Measurements from ENCODE around the gene SRSF1.
"Not testable (repeated sequence)": the region's sequence is repeated elsewhere in the genome, so short reads cannot be mapped to it uniquely, and the experiment has no call there.

SRSF1 gene

DNA sequence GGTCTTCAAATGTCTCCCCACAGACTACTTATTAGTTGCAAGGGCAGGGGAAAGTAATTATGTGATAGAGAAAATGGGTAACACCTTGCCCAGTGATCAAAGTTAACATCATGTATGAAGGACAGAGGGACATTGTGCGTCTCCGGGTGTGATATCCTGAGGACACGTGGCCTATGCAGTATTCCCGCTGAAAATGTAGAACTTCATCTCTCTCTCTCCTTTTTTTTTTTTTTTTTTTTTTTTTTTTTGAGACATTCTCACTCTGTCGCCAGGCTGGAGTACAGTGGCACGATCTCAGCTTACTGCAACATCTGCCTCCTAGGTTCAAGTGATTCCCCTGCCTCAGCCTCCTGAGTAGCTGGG is 43.9 kb downstream of the SRSF1 start:
- DNase-seq = peak in 1 of 2 experiments; percentile 26

DNA sequence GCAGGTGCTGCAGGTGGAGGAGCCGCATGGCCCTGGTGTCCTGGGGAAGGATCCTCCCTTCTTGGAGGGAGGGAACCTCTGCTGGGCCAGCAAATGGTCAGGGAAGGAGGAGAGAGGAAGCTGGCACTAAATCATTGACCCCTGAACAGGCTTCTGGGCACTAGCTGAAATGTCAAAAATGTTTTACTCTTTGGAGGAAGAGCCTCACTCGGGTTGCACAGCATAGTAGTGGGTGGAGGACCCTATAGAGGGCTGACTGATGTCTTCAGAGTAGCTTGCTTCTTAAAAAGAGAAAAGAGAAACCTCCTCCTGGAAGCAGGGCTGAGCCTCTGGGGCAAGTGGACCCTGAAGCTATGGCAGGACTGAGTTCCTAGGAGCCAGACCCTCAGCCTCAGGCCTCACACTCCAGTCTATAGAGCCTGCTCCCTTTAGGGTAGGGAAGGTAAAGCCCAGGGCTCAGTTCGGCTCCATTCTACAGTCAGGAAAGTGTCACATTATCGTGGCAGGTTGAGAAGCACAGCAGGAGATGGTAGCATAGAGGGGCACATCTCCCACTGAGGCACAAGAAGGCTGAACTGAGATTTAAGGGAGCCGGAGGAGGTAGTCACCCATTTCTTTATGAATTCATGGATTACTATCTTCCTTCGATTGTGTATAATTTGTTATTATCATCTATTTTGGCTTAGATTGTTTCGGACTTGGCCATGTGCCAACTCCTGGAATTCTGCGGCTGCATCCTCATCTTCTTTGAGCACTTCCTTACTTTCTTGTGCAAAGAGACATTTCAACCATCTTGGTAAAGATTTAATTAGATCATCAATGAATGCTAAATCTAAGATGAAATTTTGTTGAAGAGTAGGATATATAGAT is 44.5 kb downstream of the SRSF1 start:
- DNase-seq = no peak

GRCh38 chr17:57959929-57960328 is 47.1 kb downstream of the SRSF1 start:
- DNase-seq = no peak

- not testable (repeated sequence) for DNase-seq
These were observed 48.7 kb downstream of the SRSF1 start for GRCh38 chr17:57958391-57958790.

DNA sequence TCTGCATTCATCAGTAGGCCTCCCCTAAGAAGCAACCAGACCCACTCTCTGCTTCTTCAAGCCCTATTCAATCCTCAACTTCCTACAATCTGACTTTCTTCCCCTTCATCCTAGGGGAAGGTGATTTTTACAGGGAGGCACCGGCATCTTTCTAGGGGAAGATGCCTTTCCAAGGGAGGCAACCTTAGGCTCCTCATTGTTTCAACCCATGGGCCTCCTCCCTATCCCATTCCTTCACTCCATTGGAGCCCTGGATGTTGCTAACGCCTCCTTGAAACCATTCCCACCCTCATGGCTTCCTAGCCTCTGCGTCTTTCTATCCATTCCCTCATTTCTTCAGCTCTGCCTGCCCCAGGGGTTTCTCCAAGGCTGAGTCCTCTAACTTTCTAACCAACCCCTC is 49.2 kb downstream of the SRSF1 start:
- no peak for DNase-seq

DNA sequence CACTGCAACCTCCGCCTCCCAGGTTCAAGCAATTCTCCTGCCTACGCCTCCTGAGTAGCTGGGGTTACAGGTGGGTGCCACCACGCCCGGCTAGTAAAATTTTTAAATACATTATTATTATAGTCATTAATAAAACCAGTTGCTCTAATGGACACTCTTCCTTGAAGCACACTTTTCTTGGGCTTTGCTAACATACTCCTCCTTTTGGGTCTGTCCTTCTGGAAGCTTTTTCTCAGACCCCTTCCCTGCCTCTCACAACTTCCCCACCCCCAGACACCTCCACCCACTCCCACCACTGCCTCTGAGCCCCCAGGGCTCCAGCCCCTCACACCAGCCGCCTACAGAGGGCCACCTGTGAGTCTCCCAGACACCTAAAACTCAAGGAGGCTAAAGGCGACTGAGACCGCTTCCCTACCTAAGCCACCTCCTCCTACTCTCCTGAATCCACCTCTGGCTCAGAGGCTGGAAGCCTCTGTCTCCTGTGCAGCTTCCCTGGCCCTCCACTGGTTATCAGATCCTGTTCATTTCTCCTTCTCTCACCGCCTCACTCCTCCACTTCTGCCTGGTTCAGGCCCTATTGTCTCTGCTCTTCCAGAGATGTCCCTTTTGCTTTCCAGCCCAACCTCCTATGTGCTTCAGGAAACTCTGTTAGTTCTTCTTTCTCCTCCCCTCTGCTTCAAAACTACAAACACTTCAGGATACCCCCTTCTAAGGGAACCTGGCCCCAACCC is 49.8 kb downstream of the SRSF1 start:
- DNase-seq = no peak

DNA sequence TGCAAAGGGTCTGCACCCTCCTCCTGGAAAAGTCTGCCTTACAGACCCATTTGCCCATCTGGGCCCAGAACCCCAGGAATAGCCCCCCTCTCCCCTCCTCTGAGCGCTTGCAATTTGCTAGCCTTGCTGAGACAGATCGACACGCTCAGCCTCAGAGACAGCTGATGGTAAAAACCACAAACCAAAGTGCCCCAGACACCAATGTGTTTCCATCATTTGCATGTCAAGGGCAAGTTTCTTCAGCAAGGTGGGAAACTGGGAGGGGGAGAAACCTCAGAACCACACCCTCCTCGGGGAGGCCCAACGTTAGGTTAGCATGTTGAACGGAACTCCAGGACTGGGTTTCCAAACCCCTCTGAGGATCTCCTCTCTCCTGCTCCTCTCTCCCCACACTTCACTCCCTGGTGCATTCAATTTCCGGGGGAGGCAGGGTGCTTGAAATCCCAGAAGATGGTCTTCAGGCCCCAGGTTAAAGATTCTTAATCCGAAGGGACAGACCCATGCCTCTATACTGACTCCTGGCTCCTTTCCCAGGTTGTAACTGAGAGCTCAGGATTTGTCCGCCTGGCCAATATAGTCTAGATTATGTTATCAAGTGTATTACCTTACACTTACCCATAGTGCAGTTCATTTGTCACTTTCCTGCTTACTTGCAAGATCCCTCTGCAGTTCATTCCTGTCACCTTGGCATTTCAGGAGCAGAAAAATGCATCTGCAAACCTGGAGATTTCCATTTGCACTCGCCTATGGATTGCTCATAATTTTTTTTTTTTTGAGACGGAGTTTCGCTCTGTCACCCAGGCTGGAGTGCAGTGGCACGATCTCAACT is 50.5 kb downstream of the SRSF1 start:
- peak; percentile 53 to 87 for DNase-seq

GRCh38 chr17:57955183-57955931 is 51.7 kb downstream of the SRSF1 start, which contains the start of gene CUEDC1:
Gene CUEDC1 (minus strand): TSS chr17:57955412. CDS start chr17:57885564, 69,848 bp downstream.
- DNase-seq = peak in 1 of 2 experiments; percentile 56

- DNase-seq = peak; percentile 35 to 68
These were observed 52.5 kb downstream of the SRSF1 start for GRCh38 chr17:57954397-57955182.

DNA sequence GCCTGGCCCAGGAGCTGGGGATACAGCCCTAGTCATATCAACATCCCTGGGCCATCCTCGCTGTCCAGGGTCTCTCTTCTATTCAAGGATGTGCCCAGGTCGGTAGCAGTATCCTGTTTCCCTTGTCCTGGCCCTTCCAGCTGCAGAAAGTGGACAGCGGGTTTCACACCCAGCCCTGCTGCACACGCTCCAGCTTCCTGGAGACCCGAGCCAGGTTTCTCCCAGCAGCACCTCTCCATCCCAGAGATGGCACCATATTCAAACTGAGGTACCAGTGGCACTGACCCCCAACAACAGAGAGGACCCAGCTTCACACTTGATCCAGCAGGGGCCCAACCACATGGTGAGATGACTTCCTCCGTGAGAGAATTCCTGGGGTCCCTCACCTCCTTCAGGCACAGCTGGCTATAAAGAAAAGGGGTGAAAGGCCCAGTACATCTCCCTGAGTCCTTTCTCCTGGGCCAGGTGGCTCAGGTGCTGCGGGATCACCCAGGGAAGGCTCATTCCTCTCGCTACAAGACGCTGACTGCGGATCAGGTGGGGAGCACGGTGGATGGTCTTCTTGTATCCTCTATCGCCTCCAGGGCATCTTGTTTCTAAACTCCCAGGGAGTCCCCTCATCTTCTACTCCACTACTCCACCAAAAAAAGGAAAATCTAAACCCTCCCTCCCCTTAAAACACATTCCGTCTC is 53.2 kb downstream of the SRSF1 start:
- no peak for DNase-seq
